ENCODE data around the gene GRAP2. TPM values are rescaled to one million over a fixed set of nuclear protein-coding genes. Genes with fewer than 3 reads are reported as not detected.

The GRAP2 gene
- total RNA-seq, 1 donor from 2014 or later, result 12.3 TPM

- Histone ChIP-seq H3K27ac (no peak overlapping the region), H3K4me3 (no peak overlapping the region), H3K9me3 (no peaks in the 10 kb centered on the region), H3K36me3 (no peaks in the 10 kb centered on the region), H3K4me1 (peaks cover 11% of the 10 kb centered on the region), H3K27me3 (no peaks in the 10 kb centered on the region)
- no peak for TF ChIP-seq POLR2A (IDR thresholded peaks at IDR 0.05)
- TF ChIP-seq POLR2AphosphoS5 (IDR thresholded peaks at IDR 0.05; ENCODE audit: insufficient read depth in 1 of 2, low read depth in 1 of 2), result no peak
- no peak for TF ChIP-seq CTCF (IDR thresholded peaks at IDR 0.05)
- intact Hi-C loops (cut with DNase I), result no loop called here
- DNase-seq (ENCODE audit: extremely low spot score in 2 of 2), result no peak
Observed at GRCh38 chr22:40019100-40019499, 118.2 kb downstream of the GRAP2 start.

- intact Hi-C loops (cut with DNase I), result loop anchor here (5.0 kb wide), 1 partner anchor 479 kb away; no protein-coding TSS in a partner anchor
- no peak for TF ChIP-seq POLR2AphosphoS5 (IDR thresholded peaks at IDR 0.05; ENCODE audit: insufficient read depth in 1 of 2, low read depth in 1 of 2)
- no peak for TF ChIP-seq CTCF (IDR thresholded peaks at IDR 0.05)
- no peak for TF ChIP-seq POLR2A (IDR thresholded peaks at IDR 0.05)
- no peak for DNase-seq (ENCODE audit: extremely low spot score in 2 of 2)
- no peaks in the 10 kb centered on the region for H3K27me3 ChIP-seq
- peaks cover 22% of the 10 kb centered on the region for H3K4me1 ChIP-seq
- H3K27ac ChIP-seq, result no peak overlapping the region
- H3K4me3 ChIP-seq, result no peak overlapping the region
- no peaks in the 10 kb centered on the region for H3K9me3 ChIP-seq
- H3K36me3 ChIP-seq, result no peaks in the 10 kb centered on the region
Observed at GRCh38 chr22:40020956-40021355, 120.1 kb downstream of the GRAP2 start.

GRCh38 chr22:40021401-40022000, 120.6 kb downstream of the GRAP2 start:
- Histone ChIP-seq H3K9me3 (no peaks in the 10 kb centered on the region), H3K36me3 (no peaks in the 10 kb centered on the region), H3K4me1 (peaks cover 22% of the 10 kb centered on the region), H3K4me3 (no peak overlapping the region), H3K27me3 (no peaks in the 10 kb centered on the region), H3K27ac (no peak overlapping the region)
- intact Hi-C loops (cut with DNase I), result loop anchor here (5.0 kb wide), 1 partner anchor 479 kb away; no protein-coding TSS in a partner anchor
- TF ChIP-seq CTCF (IDR thresholded peaks at IDR 0.05) (no peak), POLR2A (IDR thresholded peaks at IDR 0.05) (no peak), POLR2AphosphoS5 (IDR thresholded peaks at IDR 0.05; ENCODE audit: insufficient read depth in 1 of 2, low read depth in 1 of 2) (no peak)
- no peak for DNase-seq (ENCODE audit: extremely low spot score in 2 of 2)

GRCh38 chr22:40022536-40023240, 121.8 kb downstream of the GRAP2 start:
- Histone ChIP-seq H3K4me1 (peaks cover 22% of the 10 kb centered on the region), H3K27ac (peak overlapping the region; percentile 42), H3K4me3 (no peak overlapping the region), H3K9me3 (no peaks in the 10 kb centered on the region), H3K27me3 (no peaks in the 10 kb centered on the region), H3K36me3 (no peaks in the 10 kb centered on the region)
- no peak for DNase-seq (ENCODE audit: extremely low spot score in 2 of 2)
- intact Hi-C loops (cut with DNase I), result loop anchor here (5.0 kb wide), 1 partner anchor 480 kb away; no protein-coding TSS in a partner anchor
- TF ChIP-seq POLR2AphosphoS5 (IDR thresholded peaks at IDR 0.05; ENCODE audit: insufficient read depth in 1 of 2, low read depth in 1 of 2) (peak in 1 of 2 donors; percentile 64), POLR2A (IDR thresholded peaks at IDR 0.05) (no peak)

Small RNA genes lying within 50 kb of the gene (small RNA-seq; reads per million reads assigned to genes)
- gene RN7SKP210, result not detected

Other genes with a start within 250 kb of the GRAP2 start
- gene ENTHD1, start 7.3 kb upstream of the GRAP2 start, total RNA-seq, result not detected
- gene TMA7B, start 59.3 kb downstream of the GRAP2 start, total RNA-seq, result 1.7 TPM
- 12.8 TPM for gene FAM83F, start 93.9 kb downstream of the GRAP2 start, total RNA-seq

Data from vagina (tissue), 2 donors.